IMR-90 (cell line): ENCODE measurements around the gene BTNL3. TPM values are rescaled to one million over a fixed set of nuclear protein-coding genes. Genes with fewer than 3 reads are reported as not detected.

Source experiments
- ATAC-seq: fragments of 200-7000 bp; cut with Tn5 transposase; 2 replicates; pipeline ENCODE4 v1.9.1; 2020; ENCODE audit warnings: low read depth, mild to moderate bottlenecking, moderate library complexity
- BruUV-seq: library from RNA; stranded (reverse); fragments of 400-500 nt; replicated peaks from 2 replicates; lab custom pipeline; 2021; lab: Mats Ljungman, UMichigan
- CTCF ChIA-PET: fragments of 300-600 bp; formaldehyde crosslinking; extraction: SDS; loops from one replicate; lab custom pipeline; 2021; ENCODE audit warnings: antibody characterized with exemption; lab: Yijun Ruan, JAX
- POLR2A ChIA-PET: fragments of 300-600 bp; sonication (Branson Sonifier 250); formaldehyde crosslinking; loops from one replicate; lab custom pipeline; 2022; ENCODE audit warnings: antibody characterized with exemption; ENCODE audit not compliant: unreplicated experiment; lab: Charles Lee
- DNase-seq: peaks from one replicate; pipeline ENCODE4 v3.0.0; 2013
- H2AFZ ChIP-seq: replicated peaks from 2 replicates; pipeline ENCODE3; 2013; ENCODE audit warnings: low read length, mild to moderate bottlenecking; ENCODE audit not compliant: poor library complexity
- H2AK5ac ChIP-seq: 2 replicates; pipeline ENCODE4 v1.6.1; 2013; ENCODE audit warnings: low read depth, low read length, inconsistent platforms
- H2AK9ac ChIP-seq: replicated peaks from 2 replicates; pipeline ENCODE3; 2013; ENCODE audit warnings: mild to moderate bottlenecking, low read depth, low read length, moderate library complexity; ENCODE audit not compliant: poor library complexity
- H2BK120ac ChIP-seq: 2 replicates; pipeline ENCODE4 v1.6.1; 2013; ENCODE audit warnings: low read depth, low read length, inconsistent platforms
- H2BK15ac ChIP-seq: 3 replicates; pipeline ENCODE4 v1.6.1; 2013; ENCODE audit warnings: low read depth, low read length, inconsistent platforms
- H2BK20ac ChIP-seq: 2 replicates; pipeline ENCODE4 v1.6.1; 2013; ENCODE audit warnings: low read depth, mild to moderate bottlenecking, inconsistent platforms, low read length, moderate library complexity
- H2BK5ac ChIP-seq: 2 replicates; pipeline ENCODE4 v1.6.1; 2013; ENCODE audit warnings: mild to moderate bottlenecking, low read depth, low read length, inconsistent platforms; ENCODE audit not compliant: poor library complexity, severe bottlenecking
- H3K14ac ChIP-seq: replicated peaks from 2 replicates; pipeline ENCODE4 v1.6.1; 2013; ENCODE audit warnings: low read depth, low read length, inconsistent platforms
- H3K18ac ChIP-seq: 2 replicates; pipeline ENCODE4 v1.6.1; 2013; ENCODE audit warnings: low read depth, low read length, control low read depth
- H3K23ac ChIP-seq: 2 replicates; pipeline ENCODE4 v1.6.1; 2013; ENCODE audit warnings: low read depth, low read length, inconsistent platforms
- H3K27ac ChIP-seq: 2 replicates; pipeline ENCODE4 v1.5.1; 2013; ENCODE audit warnings: mild to moderate bottlenecking, control low read depth, low read length; ENCODE audit not compliant: insufficient read depth
- H3K27me3 ChIP-seq: 2 replicates; pipeline ENCODE4 v1.6.1; 2013; ENCODE audit warnings: low read length; ENCODE audit not compliant: control insufficient read depth, insufficient read depth
- H3K36me3 ChIP-seq: 2 replicates; pipeline ENCODE4 v1.6.1; 2013; ENCODE audit warnings: low read length, mixed read lengths; ENCODE audit not compliant: control insufficient read depth, insufficient read depth
- H3K4ac ChIP-seq: 2 replicates; pipeline ENCODE4 v1.6.1; 2013; ENCODE audit warnings: low read depth, low read length, inconsistent platforms
- H3K4me1 ChIP-seq: 2 replicates; pipeline ENCODE4 v1.6.1; 2013; ENCODE audit warnings: low read length, mixed read lengths; ENCODE audit not compliant: control insufficient read depth, insufficient read depth
- H3K4me2 ChIP-seq: 2 replicates; pipeline ENCODE4 v1.6.1; 2013; ENCODE audit warnings: low read depth, mild to moderate bottlenecking, control low read depth, low read length, moderate library complexity
- H3K4me3 ChIP-seq: 2 replicates; pipeline ENCODE4 v1.5.1; 2013; ENCODE audit warnings: low read depth, mild to moderate bottlenecking, control low read depth, low read length, moderate library complexity; ENCODE audit not compliant: insufficient read depth
- H3K56ac ChIP-seq: 2 replicates; pipeline ENCODE4 v1.6.1; 2013; ENCODE audit warnings: low read length, inconsistent platforms; ENCODE audit not compliant: insufficient read depth; ENCODE audit errors: extremely low read depth
- H3K79me1 ChIP-seq, 2 experiments: 2 replicates each; pipeline ENCODE4 v1.6.1; 2013; ENCODE audit warnings: low read length in 2 of 2, inconsistent platforms in 1 of 2, low read depth in 1 of 2
- H3K9ac ChIP-seq: 2 replicates; pipeline ENCODE4 v1.6.1; 2013; ENCODE audit warnings: low read depth, low read length, control low read depth
- H3K9me1 ChIP-seq: 2 replicates; pipeline ENCODE4 v1.6.1; 2013; ENCODE audit warnings: low read length, inconsistent platforms; ENCODE audit not compliant: insufficient read depth
- H3K9me3 ChIP-seq: 2 replicates; pipeline ENCODE4 v1.6.1; 2013; ENCODE audit warnings: low read length; ENCODE audit not compliant: control insufficient read depth, insufficient read depth
- H4K20me1 ChIP-seq: 2 replicates; pipeline ENCODE4 v1.6.1; 2013; ENCODE audit warnings: low read length, inconsistent platforms; ENCODE audit not compliant: insufficient read depth
- H4K5ac ChIP-seq: 2 replicates; pipeline ENCODE4 v1.6.1; 2013; ENCODE audit warnings: mild to moderate bottlenecking, low read depth, low read length, control low read depth
- H4K8ac ChIP-seq, 2 experiments: 2 replicates each; pipeline ENCODE4 v1.6.1; 2013; ENCODE audit warnings: low read depth in 2 of 2, low read length in 2 of 2, control low read depth in 1 of 2, inconsistent platforms in 1 of 2
- H4K91ac ChIP-seq: 2 replicates; pipeline ENCODE4 v1.6.1; 2013; ENCODE audit warnings: low read depth, low read length, inconsistent platforms; ENCODE audit not compliant: insufficient read depth
- CEBPB ChIP-seq: IDR thresholded peaks from 2 replicates; pipeline ENCODE4 v1.6.1; 2012; ENCODE audit warnings: low read depth, low read length, improper control_type of control experiment
- CTCF ChIP-seq: conservative IDR thresholded peaks from 2 replicates; pipeline ENCODE4 v1.5.1; 2012; ENCODE audit warnings: mild to moderate bottlenecking, low read depth, low read length, improper control_type of control experiment
- ELK1 ChIP-seq: fragments of 150-350 bp; IDR thresholded peaks from 2 replicates; pipeline ENCODE4 v1.6.1; 2016; ENCODE audit warnings: low read depth, mild to moderate bottlenecking, low read length, moderate library complexity, borderline replicate concordance
- NFE2L2 ChIP-seq: fragments of 150-350 bp; IDR thresholded peaks from 2 replicates; pipeline ENCODE4 v1.6.1; 2016; ENCODE audit warnings: low read depth, mild to moderate bottlenecking, low read length
- POLR2A ChIP-seq: IDR thresholded peaks from 2 replicates; pipeline ENCODE4 v1.6.1; 2012; ENCODE audit warnings: mild to moderate bottlenecking, low read depth, low read length
- RAD21 ChIP-seq: IDR thresholded peaks from 2 replicates; pipeline ENCODE4 v1.6.1; 2012; ENCODE audit warnings: low read length, improper control_type of control experiment
- SMC3 ChIP-seq: fragments of 150-350 bp; IDR thresholded peaks from 2 replicates; pipeline ENCODE4 v1.6.1; 2016; ENCODE audit warnings: low read depth, mild to moderate bottlenecking, antibody characterized with exemption, low read length, moderate library complexity
- WGBS, 2 experiments: methylation state at CpG; one replicate each; pipeline versions ENCODE4 v1.1.5 to v1.1.7; 2013; ENCODE audit warnings: missing lambda C conversion rate in 2 of 2; ENCODE audit not compliant: insufficient read length in 1 of 2; ENCODE audit errors: extremely low coverage in 2 of 2; 5-methylcytosine and 5-hydroxymethylcytosine counted together
- dilution Hi-C: fragments of 300-500 bp; cut with HindIII; formaldehyde crosslinking; loops from one replicate; pipeline ENCODE4 v1.14.3; 2018; ENCODE audit warnings: low sequenced_read_pairs; ENCODE audit not compliant: unreplicated experiment
- in situ Hi-C: fragments of 300-500 bp; cut with MboI; formaldehyde crosslinking; loops from 3 replicates; pipeline ENCODE4 v1.14.3; 2019; ENCODE audit warnings: low sequenced_read_pairs, inconsistent platforms, mixed read lengths
- intact Hi-C: fragments of 100-400 bp; cut with micrococcal nuclease; formaldehyde crosslinking; loops from 2 replicates; pipeline ENCODE4 v1.10.0; 2022
- polyA plus RNA-seq, 3 experiments: library from polyadenylated mRNA; depleted of rRNA; stranded (reverse); fragments of >200 nt; gene quantifications; 2 replicates each; pipeline ENCODE4 v1.2.3, GENCODE V29; 2012; ENCODE audit warnings: low replicate concordance in 1 of 3
- total RNA-seq: library from RNA; depleted of rRNA; stranded (reverse); fragments of >200 nt; gene quantifications from 2 replicates; pipeline ENCODE4 v1.2.3, GENCODE V29; 2012
- TF ChIP-seq, protein P1 (sequence below): fragments of 150-350 bp; IDR thresholded peaks from 2 replicates; pipeline ENCODE4 v1.6.1; 2017; ENCODE audit warnings: mild to moderate bottlenecking, antibody characterized with exemption, low read length, low read depth

BTNL3 gene
- total and polyA plus RNA-seq, 2 of the 4 experiments (the other 2 are of a cell fraction): not detected

DNA sequence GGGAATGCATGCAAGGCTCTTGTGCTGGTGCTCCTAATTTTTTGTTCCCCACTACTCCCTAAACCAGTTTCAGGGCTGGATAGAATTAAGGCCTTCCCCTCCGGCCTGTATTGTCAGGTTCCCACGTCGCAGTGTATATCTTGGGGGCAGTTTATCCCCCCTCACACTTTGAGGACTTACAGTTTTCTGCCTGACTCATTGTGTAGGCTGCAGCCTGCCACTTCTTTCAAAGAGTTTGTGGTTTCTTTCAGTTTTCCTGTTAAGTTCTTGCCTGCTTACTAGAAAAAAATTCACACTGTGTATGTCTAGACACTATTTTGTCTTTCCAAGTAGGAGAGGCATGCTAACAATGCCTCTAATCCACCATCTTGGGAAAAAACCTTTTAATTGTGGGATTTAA, 28.4 kb upstream of the BTNL3 start:
- Histone ChIP-seq H4K5ac (no peak overlapping the region), H3K4me3 (no peak overlapping the region), H2AK5ac (no peak overlapping the region), H3K9me1 (no peaks in the 10 kb centered on the region), H4K8ac (no peak overlapping the region), H3K18ac (no peak overlapping the region), H3K23ac (no peak overlapping the region), H3K9ac (no peak overlapping the region), H3K27ac (no peak overlapping the region), H2BK120ac (no peak overlapping the region), H2BK15ac (no peak overlapping the region), H4K91ac (no peak overlapping the region), H4K20me1 (no peaks in the 10 kb centered on the region), H3K56ac (no peak overlapping the region), H2BK5ac (no peak overlapping the region), H3K4ac (no peak overlapping the region), H3K36me3 (no peaks in the 10 kb centered on the region), H3K79me1 (no peaks in the 10 kb centered on the region), H3K14ac (no peak overlapping the region), H2AK9ac (no peak overlapping the region), H3K4me1 (no peaks in the 10 kb centered on the region), H3K27me3 (no peaks in the 10 kb centered on the region), H3K4me2 (no peak overlapping the region), H3K9me3 (no peaks in the 10 kb centered on the region; the same call in 1 of the 2 replicates), H2BK20ac (no peak overlapping the region), H2AFZ (no peak overlapping the region)
- DNase-seq: no peak
- ChIA-PET CTCF (no interaction called here), POLR2A (no interaction called here)
- TF ChIP-seq CEBPB (no peak), RAD21 (no peak), NFE2L2 (no peak), SMC3 (no peak), CTCF (no peak), POLR2A (no peak), ELK1 (no peak)
- TF ChIP-seq, protein P1, sequence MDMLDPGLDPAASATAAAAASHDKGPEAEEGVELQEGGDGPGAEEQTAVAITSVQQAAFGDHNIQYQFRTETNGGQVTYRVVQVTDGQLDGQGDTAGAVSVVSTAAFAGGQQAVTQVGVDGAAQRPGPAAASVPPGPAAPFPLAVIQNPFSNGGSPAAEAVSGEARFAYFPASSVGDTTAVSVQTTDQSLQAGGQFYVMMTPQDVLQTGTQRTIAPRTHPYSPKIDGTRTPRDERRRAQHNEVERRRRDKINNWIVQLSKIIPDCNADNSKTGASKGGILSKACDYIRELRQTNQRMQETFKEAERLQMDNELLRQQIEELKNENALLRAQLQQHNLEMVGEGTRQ: no peak
- WGBS, 2 experiments: no CpG with 5 or more reads among the region's 3 CpGs
- ATAC-seq: no peak
- in situ Hi-C loops: no loop called here
- intact Hi-C loops: no loop called here
- dilution Hi-C loops: no loop called here
- no TSS peak for BruUV-seq
